GM21528 (cell line): Measurements from ENCODE around the gene FBLIM1.

Experiments used
- ATAC-seq: cut with Tn5 transposase; IDR thresholded peaks from one replicate; pipeline ENCODE4 v1.9.1; 2021; ENCODE audit warnings: mild to moderate bottlenecking, moderate library complexity; ENCODE audit not compliant: unreplicated experiment, low FRiP score

FBLIM1 gene

DNA sequence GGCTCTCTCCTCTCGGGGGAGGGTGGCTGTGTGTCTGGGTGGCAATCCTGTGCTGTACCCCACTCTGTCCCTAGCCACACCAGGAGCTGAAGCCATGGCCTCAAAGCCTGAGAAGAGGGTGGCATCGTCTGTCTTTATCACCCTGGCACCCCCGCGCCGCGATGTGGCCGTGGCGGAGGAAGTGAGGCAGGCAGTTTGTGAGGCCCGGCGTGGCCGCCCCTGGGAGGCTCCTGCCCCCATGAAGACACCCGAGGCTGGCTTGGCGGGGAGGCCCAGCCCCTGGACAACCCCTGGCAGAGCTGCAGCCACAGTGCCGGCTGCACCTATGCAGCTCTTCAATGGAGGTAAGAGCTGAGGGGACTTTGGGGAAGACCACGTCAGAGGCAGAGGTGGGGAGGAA, 6.3 kb downstream of the FBLIM1 start:
- ATAC-seq = no peak

DNA sequence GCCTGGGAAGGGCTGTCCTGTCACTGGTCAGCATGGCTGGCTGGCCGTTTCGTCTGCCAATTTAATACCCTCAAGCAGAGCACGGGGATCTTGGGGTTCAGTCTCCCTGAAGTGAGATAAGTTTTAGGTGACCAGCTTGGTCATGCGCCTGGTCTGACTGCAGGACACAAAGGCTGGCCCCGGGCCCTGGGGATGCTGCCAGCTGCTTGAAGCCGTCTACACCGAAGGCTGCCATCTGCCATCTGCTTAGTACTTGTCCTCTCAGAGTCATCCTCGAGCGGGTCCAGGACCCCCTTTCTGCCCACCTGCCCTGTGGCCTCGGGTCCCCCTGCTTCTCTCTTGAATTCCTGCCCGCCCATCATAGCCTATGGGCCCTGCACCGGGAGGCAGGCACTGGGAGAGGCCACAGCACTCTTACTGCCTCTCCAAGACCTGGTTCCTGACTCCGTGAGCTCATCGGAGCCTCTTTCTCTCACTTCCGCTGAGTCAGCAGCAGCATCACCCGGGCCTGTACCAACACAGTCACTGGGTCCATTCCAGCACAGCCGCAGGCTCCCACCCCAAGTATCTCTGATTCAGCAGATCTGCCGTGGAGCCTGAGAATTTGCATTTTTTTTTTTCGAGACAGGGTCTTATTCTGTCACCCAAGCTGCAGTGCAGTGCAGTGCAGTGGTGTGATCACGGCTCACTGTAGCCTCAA, 7.0 kb downstream of the FBLIM1 start:
- no peak for ATAC-seq

GRCh38 chr1:15767941-15768340, 9.3 kb downstream of the FBLIM1 start:
- ATAC-seq = no peak

DNA sequence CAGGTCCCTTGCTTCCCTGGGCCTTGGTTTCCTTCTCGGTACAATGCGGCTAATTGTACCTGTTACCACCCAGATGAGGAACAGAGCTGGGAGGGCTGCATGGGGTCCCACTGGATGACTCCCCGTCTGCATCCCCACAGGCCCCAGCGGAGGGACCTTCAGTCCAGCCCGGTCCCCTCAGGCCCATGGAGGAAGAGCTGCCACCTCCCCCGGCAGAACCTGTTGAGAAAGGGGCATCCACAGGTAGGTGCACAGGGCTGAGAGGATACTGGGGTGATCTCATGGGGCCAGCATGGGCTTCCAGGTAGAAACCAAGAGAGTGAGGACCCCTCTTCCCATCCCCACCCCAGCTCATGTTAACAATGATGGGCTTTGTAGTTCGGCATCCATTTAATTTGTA, 9.8 kb downstream of the FBLIM1 start:
- ATAC-seq = no peak

DNA sequence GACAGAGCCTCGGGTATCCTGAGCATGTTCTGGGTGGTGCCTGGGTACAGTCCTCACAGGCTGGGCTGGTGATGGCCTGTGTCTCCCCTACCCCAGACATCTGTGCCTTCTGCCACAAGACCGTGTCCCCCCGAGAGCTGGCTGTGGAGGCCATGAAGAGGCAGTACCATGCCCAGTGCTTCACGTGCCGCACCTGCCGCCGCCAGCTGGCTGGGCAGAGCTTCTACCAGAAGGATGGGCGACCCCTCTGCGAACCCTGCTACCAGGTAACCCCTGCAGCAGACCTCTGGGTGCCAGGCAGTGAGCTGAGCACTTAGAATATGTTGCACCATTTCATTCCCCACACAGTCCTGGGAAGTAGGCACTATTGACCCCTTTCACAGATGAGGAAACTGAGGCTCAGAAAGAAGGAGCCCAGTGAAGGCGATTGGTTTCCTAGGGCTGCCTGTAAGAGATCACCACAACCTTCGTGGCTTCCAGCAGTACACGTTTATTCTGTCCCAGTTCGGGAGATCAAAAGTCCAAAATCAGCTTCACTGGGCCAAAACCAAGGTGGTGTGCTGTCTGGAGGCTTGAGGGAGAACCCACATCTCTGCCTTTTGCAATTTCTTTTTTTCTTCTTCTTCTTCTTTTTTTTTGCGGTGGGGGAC, 11.8 kb downstream of the FBLIM1 start:
- no peak for ATAC-seq

DNA sequence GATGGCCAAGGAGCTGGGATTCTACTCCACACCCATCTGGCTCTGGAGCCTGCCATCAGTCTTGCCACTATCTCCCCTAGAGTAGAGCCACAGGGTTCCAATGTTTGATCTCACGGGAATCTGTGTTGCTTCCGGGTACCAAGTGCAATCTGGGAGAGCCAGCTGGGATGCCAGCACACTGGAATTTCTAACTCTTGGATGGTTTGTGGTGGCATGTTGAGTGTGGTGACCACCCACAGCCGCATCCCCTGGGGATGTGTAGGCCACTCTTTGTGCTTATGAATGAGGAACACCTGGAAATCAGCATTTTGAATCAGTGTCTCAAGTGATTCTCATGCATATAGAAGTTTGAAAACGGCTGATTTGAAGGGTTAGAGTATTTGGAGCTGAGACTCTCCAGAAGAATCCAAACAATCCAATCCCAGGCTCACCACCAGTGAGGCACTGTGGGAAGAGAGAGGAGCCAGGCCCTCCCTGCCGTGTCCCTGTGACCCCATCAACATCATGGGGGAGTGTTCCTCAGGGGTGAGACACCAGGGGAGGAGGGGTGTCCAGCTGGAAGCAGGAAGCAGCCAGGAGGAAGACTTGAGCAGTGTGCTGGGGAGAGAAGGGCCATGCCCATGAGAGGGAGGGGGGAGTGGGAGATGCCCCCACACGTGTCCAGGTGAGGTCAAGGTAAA, 13.4 kb downstream of the FBLIM1 start:
- ATAC-seq = no peak

DNA sequence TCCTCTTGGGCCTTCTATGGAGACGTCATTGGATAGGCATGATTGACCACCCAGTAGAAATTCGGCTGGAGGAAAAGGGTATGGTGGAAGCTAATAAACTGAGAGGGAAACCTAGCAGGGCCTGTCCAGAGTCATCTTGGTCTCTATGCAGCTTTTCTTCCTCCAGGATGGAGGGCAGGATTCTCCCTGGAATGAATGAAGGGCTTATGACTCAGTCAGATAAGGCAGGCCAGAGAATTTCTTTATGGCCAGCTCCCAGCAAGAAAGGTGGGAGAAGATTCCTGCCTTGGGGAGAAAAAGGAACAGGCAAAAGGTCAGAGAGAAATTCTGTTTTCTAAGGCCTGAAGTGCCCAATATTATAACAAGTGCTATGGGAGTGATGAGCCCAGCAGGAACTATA, 17.1 kb downstream of the FBLIM1 start:
- ATAC-seq = no peak

GRCh38 chr1:15777909-15778707, 19.5 kb downstream of the FBLIM1 start:
- no peak for ATAC-seq

- no peak for ATAC-seq
These were observed 27.1 kb downstream of the FBLIM1 start for GRCh38 chr1:15785683-15786082.

GRCh38 chr1:15786581-15786980, 28.0 kb downstream of the FBLIM1 start:
- ATAC-seq = no peak

GRCh38 chr1:15788624-15789301, 30.2 kb downstream of the FBLIM1 start:
- ATAC-seq = no peak

DNA sequence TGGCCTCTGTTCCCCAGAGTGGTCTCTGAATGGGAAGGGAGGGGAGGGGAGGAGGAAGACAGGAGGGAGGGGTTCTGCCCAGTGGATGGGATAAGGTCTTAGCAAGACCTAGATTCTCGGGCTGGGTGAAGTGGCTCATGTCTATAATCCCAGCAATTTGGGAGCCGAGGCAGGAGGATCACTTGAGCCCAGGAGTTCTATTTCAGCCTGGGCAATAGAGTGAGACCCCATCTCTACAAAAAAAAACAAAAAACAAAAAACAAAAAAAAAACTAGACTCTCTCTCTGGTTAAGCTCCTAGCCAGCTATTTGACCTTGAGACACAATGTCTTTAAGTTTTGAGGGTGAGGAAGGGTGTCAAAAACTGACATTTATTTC, 37.5 kb downstream of the FBLIM1 start:
- no peak for ATAC-seq

DNA sequence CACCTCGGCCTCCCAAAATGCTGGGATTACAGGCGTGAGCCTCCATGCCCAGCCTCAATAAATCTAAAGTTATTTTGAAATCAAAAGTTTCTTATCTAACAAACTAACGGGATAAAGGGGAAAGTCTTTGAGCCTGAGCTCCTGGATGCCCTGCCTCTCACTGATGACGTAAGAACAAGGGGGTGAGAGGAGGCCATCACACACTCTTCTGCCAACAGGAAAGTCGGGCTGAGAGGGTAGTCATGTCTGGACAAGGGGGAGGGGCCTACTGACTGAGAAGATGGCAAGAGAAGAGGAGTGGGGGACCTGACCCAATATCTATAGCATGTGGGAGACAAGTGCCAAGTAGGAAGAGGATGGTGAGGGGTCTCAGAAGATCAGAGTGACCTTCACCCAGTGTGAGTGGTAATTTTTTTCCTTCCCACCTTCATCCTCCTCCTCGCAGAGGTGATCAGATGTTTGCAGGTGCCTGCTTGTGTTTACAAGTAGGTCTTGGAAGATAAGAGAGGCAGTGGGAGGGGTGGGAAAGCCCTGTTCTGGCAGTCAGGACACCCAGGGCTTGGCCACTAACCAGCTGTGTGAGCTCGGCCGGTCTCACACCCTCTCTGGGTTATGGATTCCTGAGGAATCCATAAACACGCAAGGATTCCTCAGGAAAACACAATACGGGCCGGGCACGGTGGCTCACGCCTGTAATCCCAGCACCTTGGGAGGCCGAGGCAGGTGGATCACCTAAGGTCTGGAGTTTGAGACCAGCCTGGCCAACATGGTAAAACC, 39.2 kb downstream of the FBLIM1 start:
- no peak for ATAC-seq

DNA sequence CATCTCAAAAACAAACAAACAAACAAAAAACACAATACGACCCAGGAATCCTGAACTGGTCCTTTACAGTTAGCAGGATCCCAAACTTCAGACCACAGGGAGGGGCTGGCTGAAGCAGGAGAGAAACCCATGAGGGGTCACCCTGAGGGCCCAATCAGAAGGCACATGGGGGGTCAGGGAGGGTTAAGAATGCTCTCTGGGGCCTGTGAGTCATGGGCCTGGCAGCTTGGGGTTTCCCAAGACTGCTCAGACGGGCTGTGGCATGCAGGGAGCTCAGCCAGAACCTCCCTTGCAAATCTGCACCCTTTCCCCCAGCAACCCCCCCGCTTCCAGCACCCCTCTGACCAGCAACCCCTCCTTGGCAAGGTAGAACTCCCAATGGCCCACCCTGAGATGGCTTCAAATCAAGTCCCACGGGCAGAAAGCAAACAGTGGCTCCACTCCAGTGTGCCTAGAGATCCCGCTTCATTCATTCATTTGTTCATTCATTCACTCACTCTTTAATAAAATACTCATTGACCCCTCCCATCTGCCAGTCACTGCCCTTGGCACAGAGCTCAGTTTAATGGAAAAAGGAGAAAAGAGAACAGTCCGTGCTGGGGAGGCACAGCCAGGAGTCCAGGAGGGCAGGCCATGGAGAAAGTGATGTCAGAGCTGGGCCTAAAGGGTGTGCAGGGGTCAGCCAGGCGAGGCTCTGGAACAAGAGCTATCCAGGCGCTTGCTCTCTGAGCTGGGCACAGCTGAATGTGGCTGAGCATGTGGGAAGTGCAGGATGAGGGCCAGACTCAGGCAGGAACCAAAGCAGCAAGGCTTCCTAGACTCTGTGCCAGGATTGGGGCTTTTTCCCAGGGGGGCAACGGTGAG, 40.6 kb downstream of the FBLIM1 start:
- no peak for ATAC-seq

GRCh38 chr1:15799928-15800835, 41.6 kb downstream of the FBLIM1 start:
- no peak for ATAC-seq

DNA sequence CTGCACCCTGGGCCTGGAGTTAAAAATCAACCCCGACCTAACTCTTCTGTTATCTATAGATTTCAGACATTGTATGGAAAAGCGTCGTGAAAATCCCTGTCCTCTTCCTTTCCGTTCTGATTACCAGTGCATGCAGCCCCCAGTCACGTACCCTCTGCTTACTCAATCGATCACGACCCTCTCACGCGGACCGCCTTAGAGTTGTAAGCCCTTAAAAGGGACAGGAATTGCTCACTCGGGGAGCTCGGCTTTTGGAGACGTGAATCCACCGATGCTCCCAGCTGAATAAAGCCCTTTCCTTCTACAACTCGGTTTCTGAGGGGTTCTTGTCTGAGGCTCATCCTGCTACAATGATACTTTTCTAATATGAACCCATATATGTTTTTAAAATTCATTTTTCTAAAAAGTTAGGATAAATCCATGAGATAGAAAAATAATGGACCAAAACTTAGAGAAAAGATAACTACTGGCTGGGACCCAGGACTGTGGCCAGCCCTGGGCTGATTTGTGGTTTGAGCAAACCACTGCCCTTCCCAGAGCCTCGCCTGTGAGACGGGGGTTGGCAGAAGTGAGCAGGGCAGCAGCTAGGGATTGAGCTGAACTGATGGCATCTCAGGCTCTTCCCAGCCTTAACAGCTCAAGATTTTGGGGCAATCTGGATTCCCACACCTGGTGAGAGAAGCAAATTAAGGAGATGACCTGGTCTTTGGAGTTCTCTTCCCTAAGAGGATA, 43.8 kb downstream of the FBLIM1 start:
- no peak for ATAC-seq

GRCh38 chr1:15803380-15803779, 44.8 kb downstream of the FBLIM1 start:
- no peak for ATAC-seq
